SK-N-SH (cell line): ENCODE results near the gene APOC3.

Experiments
- CHD2 ChIP-seq: fragments of 150-350 bp; IDR thresholded peaks from 2 replicates; pipeline ENCODE4 v1.6.1; 2018; ENCODE audit warnings: low read length; ENCODE audit not compliant: partially characterized antibody
- CTCF ChIP-seq: fragments of 200-600 bp; sonication (generic); IDR thresholded peaks from 2 replicates; pipeline ENCODE4 v1.6.1; 2017; ENCODE audit warnings: antibody characterized with exemption, mild to moderate bottlenecking, moderate library complexity
- FOSL2 ChIP-seq: IDR thresholded peaks from 2 replicates; pipeline ENCODE4 v1.4.0; 2012; ENCODE audit warnings: low read depth, mild to moderate bottlenecking, moderate library complexity, borderline replicate concordance
- MAX ChIP-seq: IDR thresholded peaks from 2 replicates; pipeline ENCODE4 v1.4.0; 2012; ENCODE audit warnings: low read depth
- MXI1 ChIP-seq: IDR thresholded peaks from 2 replicates; pipeline ENCODE4 v1.6.1; 2012; ENCODE audit warnings: mild to moderate bottlenecking, low read depth, low read length, improper control_type of control experiment
- NFIC ChIP-seq: IDR thresholded peaks from 2 replicates; pipeline ENCODE4 v1.4.0; 2012; ENCODE audit warnings: borderline replicate concordance
- PBX3 ChIP-seq: IDR thresholded peaks from 2 replicates; pipeline ENCODE4; 2012
- POLR2AphosphoS5 ChIP-seq: IDR thresholded peaks from 2 replicates; pipeline ENCODE4 v1.6.1; 2012; ENCODE audit warnings: low read depth, low read length
- REST ChIP-seq: IDR thresholded peaks from 2 replicates; pipeline ENCODE4 v1.6.1; 2012; ENCODE audit warnings: mild to moderate bottlenecking, low read depth, low read length, moderate library complexity
- TAF1 ChIP-seq: IDR thresholded peaks from 2 replicates; pipeline ENCODE4 v1.6.1; 2012; ENCODE audit warnings: low read depth, mild to moderate bottlenecking, low read length, moderate library complexity, borderline replicate concordance
- TEAD4 ChIP-seq: IDR thresholded peaks from 2 replicates; pipeline ENCODE4 v1.4.0; 2012; ENCODE audit warnings: mild to moderate bottlenecking, borderline replicate concordance; ENCODE audit not compliant: insufficient read depth
- USF2 ChIP-seq: fragments of 150-350 bp; IDR thresholded peaks from 2 replicates; pipeline ENCODE4 v1.6.1; 2017; ENCODE audit warnings: antibody characterized with exemption, low read length, low read depth, borderline replicate concordance
- ZBTB33 ChIP-seq: IDR thresholded peaks from 2 replicates; pipeline ENCODE4 v1.4.0; 2012; ENCODE audit warnings: low read depth, borderline replicate concordance

GRCh38 chr11:116843661-116844060, 14.0 kb downstream of the APOC3 start:
- TF ChIP-seq FOSL2: no peak
- no peak for TF ChIP-seq CHD2
- no peak for TF ChIP-seq CTCF
- TF ChIP-seq MXI1: no peak
- TF ChIP-seq TEAD4: no peak
- no peak for TF ChIP-seq MAX
- no peak for TF ChIP-seq USF2
- no peak for TF ChIP-seq ZBTB33
- no peak for TF ChIP-seq NFIC
- no peak for TF ChIP-seq REST
- TF ChIP-seq TAF1: no peak
- TF ChIP-seq POLR2AphosphoS5: no peak
- TF ChIP-seq PBX3: no peak
